BJ (cell line): ENCODE measurements around the gene GJA1. TPM values are rescaled to one million over a fixed set of nuclear protein-coding genes. Genes with fewer than 3 reads are reported as not detected.

Experiments
- CTCF ChIA-PET: fragments of 350-600 bp; formaldehyde crosslinking; extraction: SDS; loops from one replicate; lab custom pipeline; 2021; ENCODE audit warnings: antibody characterized with exemption, inconsistent platforms; lab: Yijun Ruan, JAX
- POLR2A ChIA-PET: fragments of 300-600 bp; sonication (Branson Sonifier 250); formaldehyde crosslinking; extraction: SDS; loops from one replicate; lab custom pipeline; 2021; ENCODE audit warnings: antibody characterized with exemption; lab: Charles Lee
- DNase-seq: peaks from one replicate; pipeline ENCODE4 v3.0.0-alpha.2; 2011; ENCODE audit warnings: low read depth
- H3K27me3 ChIP-seq: 2 replicates; pipeline ENCODE4 v1.6.0; 2011; ENCODE audit warnings: low read length; ENCODE audit not compliant: control insufficient read depth, insufficient read depth
- H3K36me3 ChIP-seq: 2 replicates; pipeline ENCODE4 v1.5.1; 2011; ENCODE audit warnings: low read length; ENCODE audit not compliant: control insufficient read depth, insufficient read depth
- H3K4me3 ChIP-seq: 2 replicates; pipeline ENCODE4 v1.5.1; 2011; ENCODE audit warnings: low read depth, mild to moderate bottlenecking, control low read depth, low read length
- CTCF ChIP-seq: IDR thresholded peaks from 2 replicates; pipeline ENCODE4 v1.5.1; 2011; ENCODE audit warnings: low read depth, mild to moderate bottlenecking, control low read depth, inconsistent platforms, low read length, moderate library complexity; ENCODE audit not compliant: insufficient read depth
- polyA plus RNA-seq: library from polyadenylated mRNA; depleted of rRNA; stranded (reverse); fragments of >200 nt; gene quantifications from 2 replicates; pipeline ENCODE4 v1.2.3, GENCODE V29; 2011

The GJA1 gene
- polyA plus RNA-seq, 1 experiment, result 175 TPM

GRCh38 chr6:121479486-121480098 lies 44.1 kb downstream of the GJA1 start:
- no peak for DNase-seq
- Histone ChIP-seq H3K36me3 (no peaks in the 10 kb centered on the region), H3K4me3 (no peak overlapping the region), H3K27me3 (no peaks in the 10 kb centered on the region)
- ChIA-PET POLR2A (no interaction called here), CTCF (no interaction called here)
- TF ChIP-seq CTCF, result no peak

- CTCF ChIA-PET, result no interaction called here
- no peak for DNase-seq
- Histone ChIP-seq H3K36me3 (no peaks in the 10 kb centered on the region), H3K27me3 (no peaks in the 10 kb centered on the region), H3K4me3 (no peak overlapping the region)
- TF ChIP-seq CTCF, result no peak
- POLR2A ChIA-PET, result no interaction called here
These were observed 44.8 kb downstream of the GJA1 start for GRCh38 chr6:121480099-121480713.

- Histone ChIP-seq H3K27me3 (no peaks in the 10 kb centered on the region), H3K36me3 (no peaks in the 10 kb centered on the region), H3K4me3 (no peak overlapping the region)
- TF ChIP-seq CTCF, result no peak
- CTCF ChIA-PET, result interaction anchor here (0.9 kb wide), 2 partner anchors 14 to 22 kb away, joined by 3 to 4 read pairs; no protein-coding TSS in a partner anchor
- POLR2A ChIA-PET, result no interaction called here
- peak; percentile 27 for DNase-seq
These were observed 46.7 kb downstream of the GJA1 start for GRCh38 chr6:121482004-121482693.

- no peak for DNase-seq
- no peak for TF ChIP-seq CTCF
- POLR2A ChIA-PET, result no interaction called here
- no peak overlapping the region for H3K4me3 ChIP-seq
- H3K36me3 ChIP-seq, result no peaks in the 10 kb centered on the region
- no peaks in the 10 kb centered on the region for H3K27me3 ChIP-seq
- CTCF ChIA-PET, result no interaction called here
These were observed 47.3 kb downstream of the GJA1 start for GRCh38 chr6:121482751-121483150.

- no peak for TF ChIP-seq CTCF
- ChIA-PET CTCF (no interaction called here), POLR2A (no interaction called here)
- DNase-seq, result no peak
- H3K27me3 ChIP-seq, result no peaks in the 10 kb centered on the region
- no peaks in the 10 kb centered on the region for H3K36me3 ChIP-seq
- no peak overlapping the region for H3K4me3 ChIP-seq
These were observed 49.9 kb downstream of the GJA1 start for GRCh38 chr6:121485359-121485811.
